KMS-11 (cell line): ENCODE data around the gene MYT1.

Experiments used
- H2AFZ ChIP-seq: fragments of 200-600 bp; sonication (generic); 2 replicates; pipeline ENCODE4 v1.6.1; 2016; ENCODE audit warnings: antibody characterized with exemption, mixed run types, low read depth
- H3K27ac ChIP-seq: fragments of 200-600 bp; sonication (generic); 2 replicates; pipeline ENCODE4 v1.6.1; 2016; ENCODE audit warnings: mild to moderate bottlenecking, mixed run types
- H3K27me3 ChIP-seq: fragments of 200-600 bp; sonication (generic); 2 replicates; pipeline ENCODE4 v1.6.1; 2017; ENCODE audit warnings: mild to moderate bottlenecking, low read depth, mixed run types, moderate library complexity; ENCODE audit not compliant: insufficient read depth
- H3K36me3 ChIP-seq: fragments of 200-600 bp; sonication (generic); 2 replicates; pipeline ENCODE4 v1.6.1; 2017; ENCODE audit warnings: mild to moderate bottlenecking, mixed run types; ENCODE audit not compliant: insufficient read depth
- H3K4me1 ChIP-seq: fragments of 200-600 bp; sonication (generic); 2 replicates; pipeline ENCODE4 v1.6.1; 2016; ENCODE audit warnings: mild to moderate bottlenecking, low read depth, mixed run types; ENCODE audit not compliant: poor library complexity, severe bottlenecking
- H3K4me2 ChIP-seq: fragments of 200-600 bp; sonication (generic); 2 replicates; pipeline ENCODE4 v1.7.0; 2016; ENCODE audit warnings: mild to moderate bottlenecking, mixed run types
- H3K4me3 ChIP-seq: fragments of 200-600 bp; sonication (generic); IDR thresholded peaks from 2 replicates; pipeline ENCODE4 v1.6.1; 2017; ENCODE audit warnings: low read depth, low read length, mixed read lengths; ENCODE audit not compliant: insufficient read depth
- H3K79me2 ChIP-seq: fragments of 200-600 bp; sonication (generic); 2 replicates; pipeline ENCODE4 v1.6.1; 2016; ENCODE audit warnings: low read depth, mixed run types; ENCODE audit not compliant: insufficient read depth
- H3K9ac ChIP-seq: fragments of 200-600 bp; sonication (generic); 2 replicates; pipeline ENCODE4 v1.6.1; 2016; ENCODE audit warnings: mild to moderate bottlenecking, mixed run types
- H4K20me1 ChIP-seq: fragments of 200-600 bp; sonication (generic); 2 replicates; pipeline ENCODE4 v1.6.1; 2016; ENCODE audit warnings: mild to moderate bottlenecking, mixed run types; ENCODE audit not compliant: insufficient read depth
- TF ChIP-seq, protein P1 (sequence below): fragments of 200-600 bp; sonication (generic); conservative IDR thresholded peaks from 2 replicates; pipeline ENCODE4 v1.6.1; 2017; ENCODE audit warnings: low read depth, mild to moderate bottlenecking, antibody characterized with exemption, low read length, moderate library complexity, mixed read lengths

Gene MYT1

DNA sequence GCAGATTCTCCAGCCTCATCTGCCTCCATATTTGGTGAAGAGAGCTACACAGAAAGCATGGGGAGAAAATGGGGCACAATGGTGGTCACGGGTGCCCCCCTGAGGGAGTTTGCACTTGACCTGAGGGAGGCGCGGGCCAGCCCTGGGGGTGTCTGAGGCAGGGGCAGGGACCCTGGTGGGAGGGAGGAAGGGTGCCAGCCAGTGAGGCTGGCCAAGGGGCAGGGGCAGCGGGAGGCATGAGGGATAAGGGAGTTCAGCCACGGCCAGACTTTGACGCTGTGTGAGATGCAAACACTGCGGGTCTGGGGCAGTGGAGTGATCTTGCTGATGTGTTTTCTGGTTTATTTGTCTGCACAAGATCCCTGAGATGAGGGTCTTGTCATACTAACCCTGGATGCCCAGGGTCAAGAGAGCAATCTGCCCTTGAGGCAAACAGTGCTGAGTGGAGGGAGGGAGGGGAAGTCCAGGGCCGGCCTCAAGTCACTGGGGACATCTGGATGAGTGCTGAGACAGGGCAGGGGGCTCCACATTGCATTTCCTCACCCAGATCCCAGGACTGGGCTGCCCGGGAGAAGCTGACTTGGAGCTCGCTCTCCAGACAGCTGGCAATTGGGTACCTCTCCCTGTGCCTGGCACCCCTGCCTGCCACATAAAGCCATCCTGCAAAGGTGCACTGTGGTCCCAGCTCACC lies 82.5 kb downstream of the MYT1 start:
- Histone ChIP-seq H3K79me2 (no peaks in the 10 kb centered on the region), H3K9ac (no peak overlapping the region), H3K4me2 (no peak overlapping the region), H3K4me3 (no peak overlapping the region), H3K4me1 (no peaks in the 10 kb centered on the region), H4K20me1 (no peaks in the 10 kb centered on the region), H3K27me3 (peaks cover 92% of the 10 kb centered on the region), H3K27ac (no peak overlapping the region), H2AFZ (no peak overlapping the region), H3K36me3 (no peaks in the 10 kb centered on the region)
- TF ChIP-seq, protein P1, sequence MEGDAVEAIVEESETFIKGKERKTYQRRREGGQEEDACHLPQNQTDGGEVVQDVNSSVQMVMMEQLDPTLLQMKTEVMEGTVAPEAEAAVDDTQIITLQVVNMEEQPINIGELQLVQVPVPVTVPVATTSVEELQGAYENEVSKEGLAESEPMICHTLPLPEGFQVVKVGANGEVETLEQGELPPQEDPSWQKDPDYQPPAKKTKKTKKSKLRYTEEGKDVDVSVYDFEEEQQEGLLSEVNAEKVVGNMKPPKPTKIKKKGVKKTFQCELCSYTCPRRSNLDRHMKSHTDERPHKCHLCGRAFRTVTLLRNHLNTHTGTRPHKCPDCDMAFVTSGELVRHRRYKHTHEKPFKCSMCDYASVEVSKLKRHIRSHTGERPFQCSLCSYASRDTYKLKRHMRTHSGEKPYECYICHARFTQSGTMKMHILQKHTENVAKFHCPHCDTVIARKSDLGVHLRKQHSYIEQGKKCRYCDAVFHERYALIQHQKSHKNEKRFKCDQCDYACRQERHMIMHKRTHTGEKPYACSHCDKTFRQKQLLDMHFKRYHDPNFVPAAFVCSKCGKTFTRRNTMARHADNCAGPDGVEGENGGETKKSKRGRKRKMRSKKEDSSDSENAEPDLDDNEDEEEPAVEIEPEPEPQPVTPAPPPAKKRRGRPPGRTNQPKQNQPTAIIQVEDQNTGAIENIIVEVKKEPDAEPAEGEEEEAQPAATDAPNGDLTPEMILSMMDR: no peak

DNA sequence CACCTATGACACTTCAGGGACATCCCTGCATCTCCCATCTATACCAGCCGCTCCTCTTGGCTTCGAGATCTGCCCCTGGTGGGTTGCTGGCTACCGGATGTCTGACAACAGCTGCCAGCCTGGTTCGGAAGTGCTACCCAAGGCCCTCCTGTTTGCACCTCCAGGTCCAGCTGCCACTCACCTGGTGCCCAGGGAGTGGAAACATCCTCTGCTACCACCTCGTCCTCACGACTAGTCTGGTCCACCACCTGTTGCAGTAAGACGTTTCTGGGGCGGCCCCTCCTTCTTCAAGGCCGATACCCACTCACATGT lies 83.0 kb downstream of the MYT1 start:
- H3K27ac ChIP-seq: no peak overlapping the region
- no peaks in the 10 kb centered on the region for H3K79me2 ChIP-seq
- H3K27me3 ChIP-seq: peaks cover 92% of the 10 kb centered on the region
- H3K4me1 ChIP-seq: no peaks in the 10 kb centered on the region
- TF ChIP-seq, protein P1: no peak
- H3K4me2 ChIP-seq: no peak overlapping the region
- H3K9ac ChIP-seq: no peak overlapping the region
- no peaks in the 10 kb centered on the region for H4K20me1 ChIP-seq
- no peak overlapping the region for H3K4me3 ChIP-seq
- H2AFZ ChIP-seq: no peak overlapping the region
- no peaks in the 10 kb centered on the region for H3K36me3 ChIP-seq

DNA sequence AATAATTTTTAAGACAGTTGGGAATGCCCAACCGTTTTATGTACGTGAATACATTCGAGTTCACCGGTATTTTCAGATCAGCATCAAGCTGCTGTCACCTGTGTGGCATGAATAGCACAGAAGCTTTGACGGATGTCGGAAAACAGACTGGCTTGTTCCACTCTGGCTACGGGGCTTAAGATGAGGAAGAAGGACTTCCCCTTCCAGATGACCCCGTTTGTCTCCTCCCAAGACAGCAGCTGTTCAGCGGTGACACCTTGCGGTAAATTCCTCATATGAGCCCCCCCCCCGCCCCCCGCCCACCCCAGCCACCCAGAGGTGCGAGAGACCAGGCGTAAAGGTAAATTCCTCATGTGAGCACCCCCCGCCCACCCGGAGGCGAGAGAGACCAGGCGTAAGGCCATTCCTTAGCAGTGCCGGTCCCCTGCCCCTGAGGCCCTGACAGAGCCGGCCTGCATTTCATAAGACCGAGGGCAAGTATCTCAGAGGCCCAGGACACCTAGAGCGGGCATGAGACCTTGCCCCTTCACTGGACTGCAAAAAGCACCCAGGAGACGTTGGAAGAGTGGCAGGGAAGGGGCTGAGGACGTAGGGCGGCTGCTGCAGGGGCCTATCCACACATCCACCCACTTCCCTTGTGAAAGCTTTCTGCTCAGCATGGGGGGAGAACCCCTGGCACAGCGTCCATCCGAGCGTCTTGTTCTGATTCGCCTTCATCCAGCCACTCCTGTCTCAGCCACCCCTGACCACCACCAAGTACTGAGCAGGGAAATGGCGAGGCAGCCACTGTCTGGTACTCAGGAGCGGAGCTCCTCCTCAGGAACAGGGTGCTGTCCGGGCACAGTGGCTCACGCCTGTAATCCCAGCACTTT lies 84.0 kb downstream of the MYT1 start:
- Histone ChIP-seq H2AFZ (no peak overlapping the region), H3K27ac (no peak overlapping the region), H3K9ac (no peak overlapping the region), H3K4me1 (no peaks in the 10 kb centered on the region), H3K4me2 (no peak overlapping the region), H3K79me2 (no peaks in the 10 kb centered on the region), H3K4me3 (no peak overlapping the region), H3K36me3 (no peaks in the 10 kb centered on the region), H4K20me1 (no peaks in the 10 kb centered on the region), H3K27me3 (peaks cover 85% of the 10 kb centered on the region)
- TF ChIP-seq, protein P1: no peak

GRCh38 chr20:64250027-64250426 lies 85.8 kb downstream of the MYT1 start:
- H4K20me1 ChIP-seq: no peaks in the 10 kb centered on the region
- no peaks in the 10 kb centered on the region for H3K79me2 ChIP-seq
- no peak overlapping the region for H3K9ac ChIP-seq
- TF ChIP-seq, protein P1: no peak
- H3K36me3 ChIP-seq: no peaks in the 10 kb centered on the region
- H3K27me3 ChIP-seq: peaks cover 67% of the 10 kb centered on the region
- no peaks in the 10 kb centered on the region for H3K4me1 ChIP-seq
- H3K27ac ChIP-seq: no peak overlapping the region
- no peak overlapping the region for H3K4me3 ChIP-seq
- H3K4me2 ChIP-seq: no peak overlapping the region
- no peak overlapping the region for H2AFZ ChIP-seq
